Heart left ventricle (tissue), 16 donors: ENCODE results near the gene VAT1L. TPM values are rescaled to one million over a fixed set of nuclear protein-coding genes. Genes with fewer than 3 reads are reported as not detected.

Source experiments
- ATAC-seq, 4 donors: fragments of 200-7000 bp; cut with Tn5 transposase; one replicate each; pipeline ENCODE4 v1.9.1; 2020 to 2022; ENCODE audit warnings: moderate library complexity in 4 of 4, mild to moderate bottlenecking in 3 of 4, moderate number of reproducible peaks in 1 of 4
- DNase-seq, 5 donors: peaks; one replicate each; pipeline ENCODE4 v3.0.0-alpha.2; 2020
- H3K27ac ChIP-seq, 12 donors: fragments of 200-600 bp; sonication (generic) in 4 of 12; one replicate each; pipeline versions ENCODE4 v1.5.0 to v1.8.0; 2016 to 2022; ENCODE audit warnings: mild to moderate bottlenecking in 2 of 12
- H3K27me3 ChIP-seq, 9 donors: fragments of 200-600 bp; sonication (generic) in 2 of 9; one replicate each; pipeline versions ENCODE4 v1.5.1 to v1.8.0; 2016 to 2022; ENCODE audit warnings: mild to moderate bottlenecking in 3 of 9
- H3K36me3 ChIP-seq, 9 donors: fragments of 200-600 bp; sonication (generic) in 2 of 9; one replicate each; pipeline versions ENCODE4 v1.5.0 to v1.8.0; 2018 to 2022; ENCODE audit warnings: mild to moderate bottlenecking in 2 of 9
- H3K4me1 ChIP-seq, 12 donors: fragments of 200-600 bp; sonication (generic) in 4 of 12; one replicate each; pipeline versions ENCODE4 v1.5.0 to v1.8.0; 2016 to 2022; ENCODE audit warnings: mild to moderate bottlenecking in 3 of 12
- H3K4me3 ChIP-seq, 12 donors: fragments of 200-600 bp; sonication (generic) in 4 of 12; one replicate each; pipeline versions ENCODE4 v1.5.0 to v1.8.0; 2017 to 2022; ENCODE audit warnings: mild to moderate bottlenecking in 9 of 12, moderate library complexity in 4 of 12
- H3K9me3 ChIP-seq, 12 donors: fragments of 200-600 bp; sonication (generic) in 4 of 12; one replicate each; pipeline versions ENCODE4 v1.5.0 to v1.8.0; 2016 to 2022; ENCODE audit warnings: mild to moderate bottlenecking in 1 of 12
- POLR2A ChIP-seq, 2 donors: fragments of 450-650 bp; IDR thresholded peaks; one replicate each; pipeline ENCODE4 v1.6.1; 2017; ENCODE audit warnings: antibody characterized with exemption in 2 of 2, mild to moderate bottlenecking in 2 of 2, moderate library complexity in 2 of 2
- WGBS, 4 donors: extraction: QIAGEN DNeasy Blood & Tissue Kit in 2 of 4; methylation state at CpG; one replicate each; pipeline versions ENCODE4 v1.1.5 to v1.1.7; 2013 to 2018; 5-methylcytosine and 5-hydroxymethylcytosine counted together
- intact Hi-C, 10 donors: fragments of 100-400 bp; cut with DNase I; formaldehyde crosslinking; loops; one replicate each; pipeline versions ENCODE4 v1.11.1 to v1.14.2; 2022
- polyA plus RNA-seq, 2 donors: library from polyadenylated mRNA; stranded (reverse); fragments of 200-250 nt; gene quantifications; one replicate each; pipeline ENCODE4 v1.2.3, GENCODE V29; 2013
- total RNA-seq, 9 donors: library from RNA; depleted of rRNA in 2 of 9; stranded (reverse); fragments of >200 nt in 2 of 9; fragmentation: NEBNext Ultra II Directional in 3 of 9; extraction: Animal tissue kit (Norgen Biotek cat#: 25700) in 3 of 9; gene quantifications; one replicate each; pipeline versions ENCODE4 v1.1.0 to v1.2.4, GENCODE V29; 2016 to 2023
- TF ChIP-seq, protein P1 (sequence below), 12 donors: fragments of 200-600 bp; sonication (generic) in 4 of 12; IDR thresholded peaks; one replicate each; pipeline versions ENCODE4 v1.5.0 to v1.8.0; 2018 to 2022; ENCODE audit warnings: antibody characterized with exemption in 12 of 12, mild to moderate bottlenecking in 5 of 12
- donor health status: ischemic (EF 13 %, LVEDD 7.1; RV severe dilation, severe dysfunction).
- donor health status: healthy with polysubstance abuse.
- donor health status: DM: no; HTN: yes; CAD: no.
- donor health status: DM: no; HTN: no; CAD: no.
- donor health status: ischemic (EF 25% LVEDD 6.9; RV normal size, moderate dysfunction).
- donor health status: ischemic (EF 25% LVEDD 5.7; RV mildly dilated, moderate dysfunction).
- donor health status: healthy.
- donor health status: DM: yes; HTN: yes; CAD: no.
- donor health status: ischemic (EF 35%, LVEDD 5.7; RV mildly dilated, moderate dysfunction).
- donor health status: nonischemic (EF 11% LVEDD 7.7; RV severe dilation, severe dysfunction).
- donor health status: DM: yes; HTN: yes; CAD: no.
- donor health status: PGD.
- donor health status: ischemic (EF 29% LVEDD 5.4; RV normal size, mild dysfunction).
- donor health status: nonischemic (EF 23%, LVEDD 6.1; RV moderate dilation, normal function).

The VAT1L gene
- total and polyA plus RNA-seq, 11 donors: 0.32 to 57.5 (median 11.0) TPM

DNA sequence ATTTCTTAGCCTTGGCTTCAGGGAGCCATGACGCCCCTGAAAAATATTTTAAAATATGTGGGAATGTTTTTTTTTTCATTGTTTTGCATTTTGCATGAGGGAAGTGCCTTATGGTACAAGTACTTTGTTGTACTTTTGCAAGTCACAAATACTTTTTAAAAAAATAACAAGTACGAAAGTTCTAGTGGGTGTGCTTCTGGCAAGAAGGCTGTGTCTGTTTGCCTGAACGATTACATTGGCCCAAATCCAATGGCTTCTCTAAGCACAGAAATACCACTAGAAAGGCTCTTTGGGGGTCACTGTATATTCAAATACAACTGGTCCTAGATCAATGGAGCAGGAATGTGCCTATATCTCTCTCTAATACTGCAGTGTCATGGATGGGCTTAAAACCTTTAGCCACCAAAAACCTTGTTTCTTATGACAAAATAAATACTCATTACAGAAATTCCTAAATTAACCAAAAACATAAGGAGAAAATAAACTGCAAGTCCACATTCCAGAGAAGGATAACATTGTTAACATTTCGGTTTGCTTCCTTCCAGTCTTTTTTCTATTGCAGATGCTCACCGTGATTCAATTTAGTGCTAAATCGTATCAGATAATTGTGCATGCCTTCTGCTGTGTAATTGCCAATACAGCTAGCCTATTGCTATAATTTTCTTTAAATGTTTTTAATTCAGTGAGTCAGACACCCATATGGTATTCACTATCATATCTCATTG, 97.4 kb downstream of the VAT1L start:
- peaks cover 0 to 13% (median 2%) of the 10 kb centered on the region in 12 donors for H3K4me1 ChIP-seq
- ATAC-seq (no peak), DNase-seq (no peak)
- intact Hi-C loops: no loop called here
- no peaks in the 10 kb centered on the region for H3K36me3 ChIP-seq
- no peaks in the 10 kb centered on the region for H3K9me3 ChIP-seq
- WGBS, 4 donors: 53 to 67% (median 59%) methylated on average over 6 of the region's 6 CpGs
- H3K4me3 ChIP-seq: no peak overlapping the region
- H3K27me3 ChIP-seq: no peaks in the 10 kb centered on the region
- no peak for TF ChIP-seq POLR2A (IDR thresholded peaks at IDR 0.05)
- TF ChIP-seq, protein P1, sequence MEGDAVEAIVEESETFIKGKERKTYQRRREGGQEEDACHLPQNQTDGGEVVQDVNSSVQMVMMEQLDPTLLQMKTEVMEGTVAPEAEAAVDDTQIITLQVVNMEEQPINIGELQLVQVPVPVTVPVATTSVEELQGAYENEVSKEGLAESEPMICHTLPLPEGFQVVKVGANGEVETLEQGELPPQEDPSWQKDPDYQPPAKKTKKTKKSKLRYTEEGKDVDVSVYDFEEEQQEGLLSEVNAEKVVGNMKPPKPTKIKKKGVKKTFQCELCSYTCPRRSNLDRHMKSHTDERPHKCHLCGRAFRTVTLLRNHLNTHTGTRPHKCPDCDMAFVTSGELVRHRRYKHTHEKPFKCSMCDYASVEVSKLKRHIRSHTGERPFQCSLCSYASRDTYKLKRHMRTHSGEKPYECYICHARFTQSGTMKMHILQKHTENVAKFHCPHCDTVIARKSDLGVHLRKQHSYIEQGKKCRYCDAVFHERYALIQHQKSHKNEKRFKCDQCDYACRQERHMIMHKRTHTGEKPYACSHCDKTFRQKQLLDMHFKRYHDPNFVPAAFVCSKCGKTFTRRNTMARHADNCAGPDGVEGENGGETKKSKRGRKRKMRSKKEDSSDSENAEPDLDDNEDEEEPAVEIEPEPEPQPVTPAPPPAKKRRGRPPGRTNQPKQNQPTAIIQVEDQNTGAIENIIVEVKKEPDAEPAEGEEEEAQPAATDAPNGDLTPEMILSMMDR (IDR thresholded peaks at IDR 0.05): no peak
- H3K27ac ChIP-seq: no peak overlapping the region

DNA sequence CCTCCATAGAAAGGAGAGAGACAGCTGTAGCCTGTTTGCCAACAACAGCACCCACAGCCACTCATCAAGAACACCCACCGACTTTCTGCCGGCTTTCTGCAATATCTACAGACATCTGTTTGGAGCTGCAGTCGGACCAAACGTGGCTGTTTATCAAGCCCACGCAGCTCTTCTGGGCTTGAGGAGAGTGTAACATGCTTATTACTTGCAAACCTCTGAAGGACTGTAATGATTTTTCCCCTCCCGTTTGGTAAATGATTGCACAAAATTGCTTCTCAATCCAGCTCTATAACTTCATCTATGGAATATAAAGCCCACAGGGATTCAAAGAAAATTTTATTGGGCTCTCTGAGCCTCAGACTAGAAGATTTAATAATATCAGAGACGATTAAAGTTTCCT, 100.5 kb downstream of the VAT1L start:
- no peak for DNase-seq
- Histone ChIP-seq H3K9me3 (no peaks in the 10 kb centered on the region), H3K4me1 (peaks cover 0 to 9% (median under 1%) of the 10 kb centered on the region in 12 donors), H3K27me3 (no peaks in the 10 kb centered on the region), H3K36me3 (no peaks in the 10 kb centered on the region), H3K4me3 (no peak overlapping the region), H3K27ac (no peak overlapping the region)
- 54 to 68% (median 55%) methylated on average over 5 to 7 of the region's 7 CpGs for WGBS, 4 donors
- TF ChIP-seq, protein P1 (IDR thresholded peaks at IDR 0.05): no peak
- no peak for TF ChIP-seq POLR2A (IDR thresholded peaks at IDR 0.05)
- no peak for ATAC-seq
- intact Hi-C loops: no loop called here

DNA sequence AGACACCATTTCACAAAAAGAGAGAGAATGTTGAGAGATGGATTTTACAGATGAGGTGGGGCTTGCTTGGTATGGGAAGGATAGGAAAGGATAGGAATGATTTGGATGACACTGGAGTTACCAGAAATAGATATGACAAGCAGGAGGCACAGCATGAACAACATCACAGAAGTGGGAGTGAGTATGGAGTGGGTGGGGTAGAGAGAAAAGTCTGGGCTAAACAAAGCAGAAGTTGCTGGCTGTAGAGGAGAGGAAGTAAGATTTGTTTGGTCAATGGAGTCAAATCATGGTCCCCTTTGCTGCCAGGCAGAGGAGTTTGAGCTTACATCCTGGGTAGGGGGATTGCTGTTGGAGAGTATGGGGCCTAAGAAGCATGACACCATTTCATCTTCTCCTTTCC, 101.7 kb downstream of the VAT1L start:
- DNase-seq: no peak
- ATAC-seq: peak in 1 of 4 donors; percentile 36
- Histone ChIP-seq H3K9me3 (no peaks in the 10 kb centered on the region), H3K4me1 (peaks cover 0 to 17% (median 4%) of the 10 kb centered on the region in 12 donors), H3K27me3 (no peaks in the 10 kb centered on the region), H3K4me3 (no peak overlapping the region), H3K36me3 (no peaks in the 10 kb centered on the region), H3K27ac (no peak overlapping the region)
- intact Hi-C loops: no loop called here
- TF ChIP-seq, protein P1 (IDR thresholded peaks at IDR 0.05): no peak
- TF ChIP-seq POLR2A (IDR thresholded peaks at IDR 0.05): no peak

DNA sequence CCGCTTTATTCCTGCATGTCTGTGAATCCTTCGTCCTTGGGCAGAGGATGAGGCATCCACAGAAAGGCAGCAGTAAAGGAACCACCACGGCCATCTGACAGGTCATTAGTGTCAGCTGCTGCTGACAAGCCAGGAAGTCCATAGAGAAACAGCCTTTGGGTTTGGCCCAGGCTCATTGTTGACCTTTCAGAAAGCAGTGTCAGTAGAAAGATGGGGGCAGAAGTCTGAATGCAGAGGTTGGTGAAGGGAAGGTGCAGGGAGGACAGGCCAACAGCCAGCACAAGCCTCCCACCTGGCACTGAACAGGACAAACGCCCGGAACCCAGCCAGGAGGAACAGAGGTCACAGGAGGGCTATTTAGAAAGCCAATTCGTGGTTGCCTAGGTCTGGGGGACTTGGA, 105.8 kb downstream of the VAT1L start:
- Histone ChIP-seq H3K36me3 (no peaks in the 10 kb centered on the region), H3K4me3 (no peak overlapping the region), H3K27ac (peak overlapping the region in 7 of 12 donors; percentile 12 to 69 (median 42)), H3K9me3 (no peaks in the 10 kb centered on the region), H3K27me3 (no peaks in the 10 kb centered on the region), H3K4me1 (peaks cover 0 to 21% (median 5%) of the 10 kb centered on the region in 12 donors)
- intact Hi-C loops: no loop called here
- ATAC-seq: peak; percentile 37 to 74 (median 72)
- no peak for TF ChIP-seq POLR2A (IDR thresholded peaks at IDR 0.05)
- TF ChIP-seq, protein P1 (IDR thresholded peaks at IDR 0.05): no peak
- WGBS, 4 donors: 46 to 59% (median 49%) methylated on average over 6 of the region's 6 CpGs
- DNase-seq: peak in 3 of 5 donors; percentile 26 to 58 (median 32)
